OCI-LY3 (cell line): ENCODE results near the gene CMSS1.

Source experiments
- H2AFZ ChIP-seq: fragments of 200-600, 300-600 bp; shearing (Covaris generic); 2 replicates; pipeline ENCODE4 v1.6.0; 2014; ENCODE audit warnings: antibody characterized with exemption, low read depth, low read length
- H3K27ac ChIP-seq: fragments of 200-600, 300-600 bp; sonication (generic); 2 replicates; pipeline ENCODE4 v1.5.1; 2014; ENCODE audit warnings: mild to moderate bottlenecking, low read length, moderate library complexity, mixed read lengths
- H3K27me3 ChIP-seq: fragments of 200-600, 300-600 bp; sonication (generic); 2 replicates; pipeline ENCODE4 v1.6.1; 2014; ENCODE audit warnings: low read depth, low read length, mixed read lengths
- H3K36me3 ChIP-seq: fragments of 200-600, 300-600 bp; sonication (generic); replicated peaks from 2 replicates; pipeline ENCODE3; 2014; ENCODE audit warnings: low read depth, low read length, mixed read lengths
- H3K4me1 ChIP-seq: fragments of 300-600, 200-600 bp; sonication (generic); 2 replicates; pipeline ENCODE4 v1.6.1; 2014; ENCODE audit warnings: low read length, mixed read lengths
- H3K4me2 ChIP-seq: fragments of 200-600, 300-600 bp; sonication (generic); 2 replicates; pipeline ENCODE4 v1.6.1; 2014; ENCODE audit warnings: low read length, mixed read lengths
- H3K4me3 ChIP-seq: fragments of 300-600, 200-600 bp; sonication (generic); 2 replicates; pipeline ENCODE4 v1.5.1; 2014; ENCODE audit warnings: antibody characterized with exemption, mild to moderate bottlenecking, low read length, moderate library complexity
- H3K79me2 ChIP-seq: fragments of 300-600, 200-600 bp; shearing (Covaris generic); 2 replicates; pipeline ENCODE4 v1.6.1; 2014; ENCODE audit warnings: mild to moderate bottlenecking, low read length, mixed read lengths
- H3K9ac ChIP-seq: fragments of 300-600, 200-600 bp; shearing (Covaris generic); 2 replicates; pipeline ENCODE4 v1.6.0; 2014; ENCODE audit warnings: mild to moderate bottlenecking, low read length, moderate library complexity
- H3K9me3 ChIP-seq: fragments of 200-600, 300-600 bp; shearing (Covaris generic); 2 replicates; pipeline ENCODE4 v1.6.1; 2014; ENCODE audit warnings: low read length, mixed read lengths; ENCODE audit not compliant: insufficient read depth
- H4K20me1 ChIP-seq: fragments of 200-600, 300-600 bp; sonication (generic); 2 replicates; pipeline ENCODE4 v1.6.1; 2016; ENCODE audit warnings: low read length, mixed read lengths; ENCODE audit not compliant: insufficient read depth
- CTCF ChIP-seq: fragments of 200-600, 300-600 bp; sonication (generic); IDR thresholded peaks from 2 replicates; pipeline ENCODE4 v1.5.1; 2014; ENCODE audit warnings: antibody characterized with exemption, low read length, low read depth
- EZH2phosphoT487 ChIP-seq: fragments of 200-600 bp; shearing (Covaris generic); IDR thresholded peaks from 2 replicates; pipeline ENCODE4 v1.6.1; 2018; ENCODE audit warnings: antibody characterized with exemption, mixed run types, low read depth

CMSS1 gene

DNA sequence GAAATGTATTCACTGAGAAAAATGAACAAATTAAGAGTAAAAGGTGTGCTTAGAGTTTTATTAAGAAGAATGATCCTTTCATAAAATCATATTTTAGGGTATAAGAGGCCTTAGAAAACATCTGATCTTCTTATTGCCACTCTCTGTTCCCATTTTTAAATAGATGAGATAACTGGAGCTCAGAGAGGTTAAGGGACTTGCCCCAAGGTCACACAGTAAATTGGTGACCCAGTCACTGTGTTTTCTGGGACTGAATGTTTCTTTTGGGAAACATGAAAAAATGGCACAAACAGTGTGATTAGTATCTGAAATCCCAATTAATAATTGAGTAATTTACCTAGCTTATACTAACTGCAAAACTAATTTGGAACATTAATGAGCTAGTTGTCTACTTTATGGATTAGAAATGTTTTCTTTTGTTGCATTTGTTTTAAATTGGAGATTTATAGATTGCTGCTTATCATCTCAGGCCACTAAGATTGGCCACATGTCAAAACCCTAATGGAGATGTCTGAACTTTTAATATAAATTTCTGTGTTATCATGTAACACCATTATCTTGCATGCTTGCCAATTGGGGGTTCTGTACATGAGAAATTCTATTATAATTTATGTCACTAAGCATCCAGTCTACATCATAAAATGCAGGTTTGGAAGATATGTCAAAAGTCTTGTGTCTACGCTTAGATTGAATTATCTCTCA lies 64.9 kb downstream of the CMSS1 start:
- Histone ChIP-seq H2AFZ (no peak overlapping the region), H3K9me3 (no peaks in the 10 kb centered on the region), H3K27ac (no peak overlapping the region), H3K4me2 (no peak overlapping the region), H3K79me2 (0 out of 2 replicates have a peak, but pooled peaks cover 2% of the 10 kb centered on the region), H3K36me3 (no peaks in the 10 kb centered on the region), H3K4me1 (peaks cover 10% of the 10 kb centered on the region), H3K4me3 (no peak overlapping the region), H4K20me1 (no peaks in the 10 kb centered on the region; the same call in 1 of the 2 replicates), H3K9ac (no peak overlapping the region), H3K27me3 (no peaks in the 10 kb centered on the region)
- TF ChIP-seq CTCF = no peak
- TF ChIP-seq EZH2phosphoT487 = no peak

DNA sequence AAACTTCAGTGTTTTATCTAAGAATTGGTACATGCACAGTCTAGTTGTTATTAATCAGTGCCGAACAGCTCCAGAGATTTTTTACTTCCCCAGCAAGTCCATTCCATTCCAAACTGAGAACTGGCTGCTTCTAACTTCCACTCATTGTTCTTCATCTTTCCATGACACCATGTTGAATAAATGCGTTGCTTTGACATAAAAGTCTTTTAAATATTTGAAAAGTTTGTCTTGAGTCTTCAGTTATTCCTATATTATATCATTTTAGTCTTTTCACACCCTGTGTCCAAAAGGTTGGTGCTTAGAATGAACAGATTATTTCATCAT lies 65.4 kb downstream of the CMSS1 start:
- no peak overlapping the region for H3K9ac ChIP-seq
- H3K27ac ChIP-seq = no peak overlapping the region
- no peak overlapping the region for H2AFZ ChIP-seq
- H3K9me3 ChIP-seq = no peaks in the 10 kb centered on the region
- H3K4me2 ChIP-seq = no peak overlapping the region
- H3K4me3 ChIP-seq = no peak overlapping the region
- H3K4me1 ChIP-seq = peaks cover 5% of the 10 kb centered on the region
- H3K79me2 ChIP-seq = 0 out of 2 replicates have a peak, but pooled peaks cover 2% of the 10 kb centered on the region
- H3K27me3 ChIP-seq = no peaks in the 10 kb centered on the region
- TF ChIP-seq EZH2phosphoT487 = no peak
- no peak for TF ChIP-seq CTCF
- no peaks in the 10 kb centered on the region for H3K36me3 ChIP-seq
- no peaks in the 10 kb centered on the region; the same call in 1 of the 2 replicates for H4K20me1 ChIP-seq

- H3K9me3 ChIP-seq = no peaks in the 10 kb centered on the region
- no peak overlapping the region for H2AFZ ChIP-seq
- no peaks in the 10 kb centered on the region; the same call in 1 of the 2 replicates for H4K20me1 ChIP-seq
- H3K4me2 ChIP-seq = no peak overlapping the region
- peaks cover 5% of the 10 kb centered on the region for H3K4me1 ChIP-seq
- no peak for TF ChIP-seq CTCF
- no peak for TF ChIP-seq EZH2phosphoT487
- H3K4me3 ChIP-seq = no peak overlapping the region
- no peaks in the 10 kb centered on the region for H3K27me3 ChIP-seq
- no peak overlapping the region for H3K27ac ChIP-seq
- 0 out of 2 replicates have a peak, but pooled peaks cover 2% of the 10 kb centered on the region for H3K79me2 ChIP-seq
- H3K36me3 ChIP-seq = no peaks in the 10 kb centered on the region
- no peak overlapping the region for H3K9ac ChIP-seq
These were observed 66.0 kb downstream of the CMSS1 start for GRCh38 chr3:99883693-99884092.

- no peaks in the 10 kb centered on the region; the same call in 1 of the 2 replicates for H4K20me1 ChIP-seq
- no peak overlapping the region for H3K27ac ChIP-seq
- no peak overlapping the region for H3K4me2 ChIP-seq
- H2AFZ ChIP-seq = no peak overlapping the region
- no peak overlapping the region for H3K4me3 ChIP-seq
- no peaks in the 10 kb centered on the region for H3K36me3 ChIP-seq
- H3K9ac ChIP-seq = no peak overlapping the region
- no peak for TF ChIP-seq EZH2phosphoT487
- TF ChIP-seq CTCF = no peak
- no peaks in the 10 kb centered on the region for H3K27me3 ChIP-seq
- peaks cover 5% of the 10 kb centered on the region for H3K4me1 ChIP-seq
- 0 out of 2 replicates have a peak, but pooled peaks cover 2% of the 10 kb centered on the region for H3K79me2 ChIP-seq
- H3K9me3 ChIP-seq = no peaks in the 10 kb centered on the region
These were observed 66.8 kb downstream of the CMSS1 start for GRCh38 chr3:99884484-99884883.
